H9 (cell line): Measurements from ENCODE around the gene L3MBTL1. TPM values are rescaled to one million over a fixed set of nuclear protein-coding genes. Genes with fewer than 3 reads are reported as not detected.

Experiments used
- DNase-seq: peaks from one replicate; pipeline ENCODE4 v3.0.0-alpha.2; 2017
- H2AFZ ChIP-seq: one replicate; pipeline ENCODE4 v1.6.1; 2013; ENCODE audit warnings: mild to moderate bottlenecking, low read length, control low read depth, moderate library complexity
- H2AK5ac ChIP-seq: 2 replicates; pipeline ENCODE4 v1.6.1; 2013; ENCODE audit warnings: low read length, control low read depth, mixed read lengths; ENCODE audit not compliant: insufficient read length
- H2BK120ac ChIP-seq: one replicate; pipeline ENCODE4 v1.6.1; 2013; ENCODE audit warnings: low read depth, mild to moderate bottlenecking, low read length, control low read depth, inconsistent platforms; ENCODE audit not compliant: poor library complexity, severe bottlenecking
- H2BK12ac ChIP-seq: 2 replicates; pipeline ENCODE4 v1.6.1; 2013; ENCODE audit warnings: low read length, control low read depth, mixed read lengths, low read depth; ENCODE audit not compliant: insufficient read length
- H2BK15ac ChIP-seq: 2 replicates; pipeline ENCODE4 v1.6.1; 2013; ENCODE audit warnings: low read depth, low read length, control low read depth
- H2BK20ac ChIP-seq: one replicate; pipeline ENCODE4 v1.6.1; 2013; ENCODE audit warnings: low read depth, mild to moderate bottlenecking, low read length, control low read depth, inconsistent platforms; ENCODE audit not compliant: poor library complexity, severe bottlenecking
- H2BK5ac ChIP-seq: 2 replicates; pipeline ENCODE4 v1.6.1; 2013; ENCODE audit warnings: low read length, control low read depth, mixed read lengths; ENCODE audit not compliant: insufficient read length
- H3K14ac ChIP-seq: 2 replicates; pipeline ENCODE4 v1.6.1; 2013; ENCODE audit warnings: low read length, control low read depth; ENCODE audit not compliant: insufficient read depth
- H3K18ac ChIP-seq: 2 replicates; pipeline ENCODE4 v1.6.1; 2013; ENCODE audit warnings: low read depth, mild to moderate bottlenecking, mixed read lengths, low read length, control low read depth; ENCODE audit not compliant: insufficient read length
- H3K23ac ChIP-seq: 2 replicates; pipeline ENCODE4 v1.6.1; 2013; ENCODE audit warnings: low read length, control low read depth, mixed read lengths, low read depth; ENCODE audit not compliant: insufficient read length
- H3K23me2 ChIP-seq: 2 replicates; pipeline ENCODE4 v1.6.1; 2013; ENCODE audit warnings: low read depth, mild to moderate bottlenecking, mixed read lengths, low read length, control low read depth; ENCODE audit not compliant: insufficient read length, poor library complexity, severe bottlenecking
- H3K27ac ChIP-seq: 2 replicates; pipeline ENCODE4 v1.5.1; 2013; ENCODE audit warnings: low read length, control low read depth, mixed read lengths, low read depth; ENCODE audit not compliant: insufficient read length
- H3K27me3 ChIP-seq: 2 replicates; pipeline ENCODE4 v1.6.1; 2013; ENCODE audit warnings: low read length, control low read depth, inconsistent platforms; ENCODE audit not compliant: insufficient read depth
- H3K4ac ChIP-seq: 2 replicates; pipeline ENCODE4 v1.6.1; 2013; ENCODE audit warnings: low read depth, mild to moderate bottlenecking, control low read depth, inconsistent platforms, low read length, moderate library complexity
- H3K4me1 ChIP-seq: 2 replicates; pipeline ENCODE4 v1.6.1; 2013; ENCODE audit warnings: low read length, control low read depth, inconsistent platforms; ENCODE audit not compliant: insufficient read depth
- H3K4me2 ChIP-seq: 2 replicates; pipeline ENCODE4 v1.6.1; 2013; ENCODE audit warnings: low read length, control low read depth, mixed read lengths; ENCODE audit not compliant: insufficient read length, insufficient read depth
- H3K56ac ChIP-seq: 2 replicates; pipeline ENCODE4 v1.6.1; 2013; ENCODE audit warnings: low read depth, mild to moderate bottlenecking, mixed read lengths, low read length, control low read depth; ENCODE audit not compliant: insufficient read length
- H3K79me1 ChIP-seq: 2 replicates; pipeline ENCODE4 v1.6.1; 2013; ENCODE audit warnings: low read depth, mild to moderate bottlenecking, moderate library complexity, low read length, control low read depth, inconsistent platforms; ENCODE audit not compliant: insufficient read depth, poor library complexity, severe bottlenecking
- H3K79me2 ChIP-seq: 2 replicates; pipeline ENCODE4 v1.6.1; 2013; ENCODE audit warnings: low read length, control low read depth, inconsistent platforms; ENCODE audit not compliant: insufficient read depth
- H3K9ac ChIP-seq: 2 replicates; pipeline ENCODE4 v1.6.1; 2013; ENCODE audit warnings: low read length, control low read depth, mixed read lengths; ENCODE audit not compliant: insufficient read length; ENCODE audit errors: extremely low read depth
- H3K9me3 ChIP-seq: one replicate; pipeline ENCODE4 v1.6.1; 2013; ENCODE audit warnings: low read depth, low read length, inconsistent platforms; ENCODE audit not compliant: control insufficient read depth
- H3T11ph ChIP-seq: one replicate; pipeline ENCODE4 v1.6.1; 2013; ENCODE audit warnings: mild to moderate bottlenecking, low read length, control low read depth, inconsistent platforms
- H4K20me1 ChIP-seq: one replicate; pipeline ENCODE4 v1.6.1; 2013; ENCODE audit not compliant: control insufficient read depth, insufficient read length, insufficient read depth
- H4K5ac ChIP-seq: 2 replicates; pipeline ENCODE4 v1.6.1; 2013; ENCODE audit warnings: low read depth, mild to moderate bottlenecking, mixed read lengths, low read length, control low read depth; ENCODE audit not compliant: insufficient read length
- H4K8ac ChIP-seq: replicated peaks from 2 replicates; pipeline ENCODE4 v1.6.1; 2013; ENCODE audit warnings: low read length, control low read depth, mixed read lengths, low read depth; ENCODE audit not compliant: insufficient read length
- H4K91ac ChIP-seq: 2 replicates; pipeline ENCODE4 v1.6.1; 2013; ENCODE audit warnings: low read depth, mild to moderate bottlenecking, moderate library complexity, mixed read lengths, low read length, control low read depth; ENCODE audit not compliant: insufficient read length
- H3K27ac Mint-ChIP-seq, 3 experiments: 2 replicates in 2 of 3; 3 replicates in 1 of 3; pipeline ENCODE4 v1.8.0; 2020 to 2021; ENCODE audit warnings: mixed read lengths in 3 of 3, mild to moderate bottlenecking in 1 of 3, moderate library complexity in 1 of 3
- H3K27me3 Mint-ChIP-seq: 2 replicates; pipeline ENCODE4 v1.8.0; 2021; ENCODE audit warnings: low read depth, mild to moderate bottlenecking, moderate library complexity, mixed read lengths
- H3K36me3 Mint-ChIP-seq, 3 experiments: 2 replicates in 2 of 3; 3 replicates in 1 of 3; pipeline ENCODE4 v1.8.0; 2020 to 2021; ENCODE audit warnings: low read depth in 3 of 3, mixed read lengths in 3 of 3; ENCODE audit not compliant: insufficient read depth in 1 of 3
- H3K4me1 Mint-ChIP-seq, 2 experiments: 2 replicates each; pipeline ENCODE4 v1.8.0; 2020; ENCODE audit warnings: mixed read lengths in 2 of 2
- H3K4me3 Mint-ChIP-seq, 2 experiments: 2 replicates in 1 of 2; 3 replicates in 1 of 2; pipeline ENCODE4 v1.8.0; 2020 to 2021; ENCODE audit warnings: mild to moderate bottlenecking in 2 of 2, mixed read lengths in 2 of 2, moderate library complexity in 1 of 2
- H3K9me3 Mint-ChIP-seq, 2 experiments: 2 replicates in 1 of 2; 3 replicates in 1 of 2; pipeline ENCODE4 v1.8.0; 2020; ENCODE audit warnings: mild to moderate bottlenecking in 2 of 2, mixed read lengths in 2 of 2, moderate library complexity in 1 of 2
- WGBS: extraction: QIAGEN DNeasy Blood & Tissue Kit; methylation state at CpG from one replicate; pipeline ENCODE4 v1.1.7; 2013; ENCODE audit warnings: missing lambda C conversion rate, low lambda C conversion rate, mixed read lengths; ENCODE audit not compliant: insufficient read length; ENCODE audit errors: extremely low coverage; 5-methylcytosine and 5-hydroxymethylcytosine counted together
- total RNA-seq: library from RNA; stranded (reverse); gene quantifications from 2 replicates; pipeline ENCODE4 v1.2.1, GENCODE V29; 2021
- TF ChIP-seq, protein P1 (sequence below): fragments of 200-600 bp; sonication (generic); conservative IDR thresholded peaks from 3 replicates; pipeline ENCODE4 v1.8.0; 2021; ENCODE audit warnings: antibody characterized with exemption, mild to moderate bottlenecking

L3MBTL1 gene
- total RNA-seq, 1 experiment from 2014 or later, result 19.9 TPM

DNA sequence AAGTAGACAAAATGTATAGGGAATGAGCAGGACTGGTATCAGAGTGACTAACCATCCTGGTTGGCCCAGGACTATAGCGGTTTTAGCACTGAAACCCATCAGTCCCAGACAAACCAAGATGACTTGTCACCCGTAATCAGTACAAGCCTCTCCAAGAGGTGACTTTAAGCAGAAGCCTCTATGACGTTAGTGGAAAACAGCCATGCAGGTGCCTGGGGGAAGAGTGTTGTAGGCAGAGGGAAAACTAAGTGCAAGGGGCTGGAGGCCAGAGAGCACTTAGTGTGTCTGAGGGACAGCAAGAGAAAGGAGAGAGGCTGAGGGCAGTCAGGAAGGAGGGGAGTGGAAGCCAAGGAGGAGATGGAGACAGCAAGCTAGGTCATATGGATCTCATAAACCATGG lies 53.5 kb downstream of the L3MBTL1 start:
- no peak overlapping the region for H3K27ac Mint-ChIP-seq
- no CpG with 5 or more reads among the region's 3 CpGs for WGBS

More for the DNA sequence above, 53.5 kb downstream of the L3MBTL1 start:
- H3K9ac ChIP-seq, result no peak overlapping the region
- H4K20me1 ChIP-seq, result no peaks in the 10 kb centered on the region
- no peaks in the 10 kb centered on the region for H3K9me3 ChIP-seq
- no peak for DNase-seq
- no peaks in the 10 kb centered on the region for H3K23me2 ChIP-seq
- no peak overlapping the region for H3K56ac ChIP-seq
- H4K91ac ChIP-seq, result no peak overlapping the region
- H3K27ac ChIP-seq, result no peak overlapping the region
- H3K18ac ChIP-seq, result no peak overlapping the region
- H2BK5ac ChIP-seq, result no peak overlapping the region
- Mint-ChIP-seq H3K4me1 (peaks cover 3 to 6% of the 10 kb centered on the region in 2 experiments; a peak in 2 of 4 replicates), H3K9me3 (no peaks in the 10 kb centered on the region), H3K36me3 (no peaks in the 10 kb centered on the region), H3K4me3 (no peak overlapping the region), H3K27me3 (peaks cover 2% of the 10 kb centered on the region; the same call in 1 of the 2 replicates)
- TF ChIP-seq, protein P1, sequence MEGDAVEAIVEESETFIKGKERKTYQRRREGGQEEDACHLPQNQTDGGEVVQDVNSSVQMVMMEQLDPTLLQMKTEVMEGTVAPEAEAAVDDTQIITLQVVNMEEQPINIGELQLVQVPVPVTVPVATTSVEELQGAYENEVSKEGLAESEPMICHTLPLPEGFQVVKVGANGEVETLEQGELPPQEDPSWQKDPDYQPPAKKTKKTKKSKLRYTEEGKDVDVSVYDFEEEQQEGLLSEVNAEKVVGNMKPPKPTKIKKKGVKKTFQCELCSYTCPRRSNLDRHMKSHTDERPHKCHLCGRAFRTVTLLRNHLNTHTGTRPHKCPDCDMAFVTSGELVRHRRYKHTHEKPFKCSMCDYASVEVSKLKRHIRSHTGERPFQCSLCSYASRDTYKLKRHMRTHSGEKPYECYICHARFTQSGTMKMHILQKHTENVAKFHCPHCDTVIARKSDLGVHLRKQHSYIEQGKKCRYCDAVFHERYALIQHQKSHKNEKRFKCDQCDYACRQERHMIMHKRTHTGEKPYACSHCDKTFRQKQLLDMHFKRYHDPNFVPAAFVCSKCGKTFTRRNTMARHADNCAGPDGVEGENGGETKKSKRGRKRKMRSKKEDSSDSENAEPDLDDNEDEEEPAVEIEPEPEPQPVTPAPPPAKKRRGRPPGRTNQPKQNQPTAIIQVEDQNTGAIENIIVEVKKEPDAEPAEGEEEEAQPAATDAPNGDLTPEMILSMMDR, result no peak
- H2BK20ac ChIP-seq, result no peak overlapping the region
- no peak overlapping the region for H4K8ac ChIP-seq
- no peaks in the 10 kb centered on the region for H3K27me3 ChIP-seq
- H2BK12ac ChIP-seq, result no peak overlapping the region
- no peak overlapping the region for H2BK120ac ChIP-seq
- no peak overlapping the region for H3K23ac ChIP-seq
- H3K79me2 ChIP-seq, result no peaks in the 10 kb centered on the region
- no peak overlapping the region for H2BK15ac ChIP-seq
- H4K5ac ChIP-seq, result no peak overlapping the region
- no peak overlapping the region for H2AK5ac ChIP-seq
- peaks cover 2% of the 10 kb centered on the region for H3K4me1 ChIP-seq
- no peaks in the 10 kb centered on the region for H3K79me1 ChIP-seq
- no peak overlapping the region for H3K14ac ChIP-seq
- H3K4me2 ChIP-seq, result no peak overlapping the region
- H3K4ac ChIP-seq, result no peak overlapping the region
- H3T11ph ChIP-seq, result no peak overlapping the region
- H2AFZ ChIP-seq, result no peak overlapping the region
